GM12878 (cell line): ENCODE results near the gene PIK3R3. TPM values are rescaled to one million over a fixed set of nuclear protein-coding genes. Genes with fewer than 3 reads are reported as not detected.
A peak's percentile ranks its signal among the peaks of the same experiment; 100 is the strongest.

Experiments used
- ATAC-seq: fragments of 200-7000 bp; cut with Tn5 transposase; 3 replicates; pipeline ENCODE4 v1.9.1; 2020; ENCODE audit warnings: mild to moderate bottlenecking, moderate library complexity
- BruUV-seq: library from RNA; stranded (reverse); fragments of 400-500 nt; replicated peaks from 2 replicates; lab custom pipeline; 2021; lab: Mats Ljungman, UMichigan
- CTCF ChIA-PET: fragments of 300-600 bp; sonication (Branson Sonifier 250); formaldehyde crosslinking; extraction: SDS; loops from one replicate; lab custom pipeline; 2021; ENCODE audit warnings: inconsistent platforms; lab: Yijun Ruan, JAX
- POLR2A ChIA-PET: fragments of 350-600 bp; formaldehyde crosslinking; extraction: SDS; loops from one replicate; lab custom pipeline; 2021; ENCODE audit warnings: inconsistent platforms; lab: Charles Lee
- RAD21 ChIA-PET: fragments of 300-600 bp; sonication (Branson Sonifier 250); formaldehyde crosslinking; loops from one replicate; lab custom pipeline; 2023; ENCODE audit warnings: antibody characterized with exemption; ENCODE audit not compliant: unreplicated experiment; lab: Charles Lee
- SMC1A ChIA-PET: fragments of 300-600 bp; sonication (Branson Sonifier 250); formaldehyde crosslinking; loops from one replicate; lab custom pipeline; 2023; ENCODE audit not compliant: unreplicated experiment, uncharacterized antibody; lab: Charles Lee
- DNase-seq: peaks from one replicate; pipeline ENCODE4 v3.0.0-alpha.2; 2011; ENCODE audit warnings: low read depth, low spot score
- FAIRE-seq: peaks from 3 replicates; lab custom pipeline; 2011; peaks lifted over from hg19 to GRCh38; lab: Jason Lieb, UNC
- H2AFZ ChIP-seq: 2 replicates; pipeline ENCODE4 v1.6.0; 2011; ENCODE audit warnings: low read depth, low read length, control low read depth; ENCODE audit not compliant: control insufficient read depth
- H3K27ac ChIP-seq: 2 replicates; pipeline ENCODE4 v1.5.1; 2011; ENCODE audit warnings: control low read depth; ENCODE audit not compliant: control insufficient read depth, insufficient read depth
- H3K27me3 ChIP-seq, 2 experiments: replicated peaks in 1 of 2; 2 replicates each; pipeline versions ENCODE4 v1.6.0 to v1.6.1; 2011; ENCODE audit warnings: low read length in 1 of 2; ENCODE audit not compliant: control insufficient read depth in 2 of 2, insufficient read depth in 2 of 2
- H3K36me3 ChIP-seq, 2 experiments: 2 replicates each; pipeline ENCODE4 v1.5.1; 2011; ENCODE audit warnings: low read length in 1 of 2; ENCODE audit not compliant: control insufficient read depth in 2 of 2, insufficient read depth in 2 of 2
- H3K4me1 ChIP-seq: 2 replicates; pipeline ENCODE4 v1.6.1; 2011; ENCODE audit warnings: mild to moderate bottlenecking, low read length, moderate library complexity, mixed read lengths; ENCODE audit not compliant: control insufficient read depth, insufficient read depth
- H3K4me2 ChIP-seq: 2 replicates; pipeline ENCODE4 v1.6.0; 2011; ENCODE audit warnings: control low read depth; ENCODE audit not compliant: control insufficient read depth, insufficient read depth
- H3K4me3 ChIP-seq: fragments of 200-600 bp; sonication (generic); 2 replicates; pipeline ENCODE4 v1.5.1; 2016
- H3K79me2 ChIP-seq: 2 replicates; pipeline ENCODE4 v1.6.0; 2011; ENCODE audit warnings: low read length; ENCODE audit not compliant: control insufficient read depth, insufficient read depth
- H3K9ac ChIP-seq: 2 replicates; pipeline ENCODE4 v1.8.0; 2011; ENCODE audit warnings: low read length, control low read depth, mixed read lengths; ENCODE audit not compliant: control insufficient read depth, insufficient read depth
- H3K9me3 ChIP-seq: replicated peaks from 3 replicates; pipeline ENCODE4 v1.5.1; 2011; ENCODE audit warnings: mild to moderate bottlenecking, low read length; ENCODE audit not compliant: control insufficient read depth, insufficient read depth
- H4K20me1 ChIP-seq: 2 replicates; pipeline ENCODE4 v1.6.0; 2011; ENCODE audit not compliant: control insufficient read depth, insufficient read depth
- ATF7 ChIP-seq: fragments of 450-650 bp; IDR thresholded peaks from 2 replicates; pipeline ENCODE4 v1.6.1; 2016; ENCODE audit warnings: low read depth, mild to moderate bottlenecking
- BMI1 ChIP-seq: fragments of 450-650 bp; IDR thresholded peaks from 2 replicates; pipeline ENCODE4 v1.6.1; 2016; ENCODE audit warnings: mild to moderate bottlenecking, moderate library complexity, borderline replicate concordance
- ESRRA ChIP-seq: IDR thresholded peaks from 2 replicates; pipeline ENCODE4 v1.6.1; 2012; ENCODE audit warnings: mild to moderate bottlenecking, low read length, improper control_type of control experiment
- MYB ChIP-seq: fragments of 150-350 bp; IDR thresholded peaks from 2 replicates; pipeline ENCODE4 v1.6.1; 2014; ENCODE audit warnings: mild to moderate bottlenecking, low read depth, low read length, borderline replicate concordance
- NFYB ChIP-seq: IDR thresholded peaks from 2 replicates; pipeline ENCODE4 v1.6.1; 2011; ENCODE audit warnings: low read depth, mild to moderate bottlenecking, low read length, improper control_type of control experiment, moderate library complexity; ENCODE audit not compliant: insufficient read depth
- PML ChIP-seq: IDR thresholded peaks from 2 replicates; pipeline ENCODE4 v1.6.1; 2012; ENCODE audit warnings: low read length, inconsistent platforms
- POLR2A ChIP-seq: IDR thresholded peaks from 2 replicates; pipeline ENCODE4 v1.6.1; 2011; ENCODE audit warnings: low read depth, mild to moderate bottlenecking, low read length
- SPI1 ChIP-seq: IDR thresholded peaks from 2 replicates; pipeline ENCODE4 v1.6.1; 2011; ENCODE audit warnings: low read depth, mild to moderate bottlenecking, low read length, moderate library complexity, borderline replicate concordance; ENCODE audit not compliant: insufficient read depth
- ZBTB33 ChIP-seq: fragments of 450-650 bp; IDR thresholded peaks from 2 replicates; pipeline ENCODE4 v1.6.1; 2017; ENCODE audit warnings: mild to moderate bottlenecking
- WGBS: methylation state at CpG from one replicate; pipeline ENCODE4 v1.1.6; 2016; ENCODE audit warnings: low lambda C conversion rate; ENCODE audit not compliant: insufficient replicate concordance, insufficient coverage; ENCODE audit errors: missing lambda C conversion rate; 5-methylcytosine and 5-hydroxymethylcytosine counted together
- in situ Hi-C: fragments of 300-500 bp; cut with MboI; formaldehyde crosslinking; loops from 9 replicates; pipeline ENCODE4 v1.14.3; 2018; ENCODE audit warnings: mixed read lengths
- intact Hi-C: fragments of 100-400 bp; cut with micrococcal nuclease; formaldehyde crosslinking; loops from one replicate; pipeline ENCODE4 v1.14.2; 2022; ENCODE audit not compliant: unreplicated experiment
- polyA plus RNA-seq, 11 experiments: library from polyadenylated mRNA; depleted of rRNA in 4 of 11; unstranded in 6 of 11; stranded (reverse) in 5 of 11; fragments of >200 nt; fragmentation: Nextera tagmentation in 4 of 11; fragmentation: Illumina TruSeq in 1 of 11; extraction: Ambion mirVana in 4 of 11; extraction: Trizol in 1 of 11; gene quantifications; 1 replicate in 1 of 11; 2 replicates in 10 of 11; pipeline versions ENCODE4 v1.2.1 to v1.2.3, GENCODE V29; 2011 to 2016; ENCODE audit warnings: inconsistent platforms in 2 of 11, missing spikeins in 2 of 11, low read depth in 1 of 11
- total RNA-seq, 4 experiments: library from RNA; depleted of rRNA in 3 of 4; stranded (reverse); fragments of >200 nt in 3 of 4; fragmentation: Illumina TruSeq in 1 of 4; extraction: Trizol in 1 of 4; gene quantifications; 2 replicates each; pipeline versions ENCODE4 v1.2.1 to v1.2.3, GENCODE V29; 2013 to 2021

Gene PIK3R3
- total and polyA plus RNA-seq, 10 of the 15 experiments (the other 5 are each of a cell fraction or from before 2014, with no cell fraction given): 4.8 to 27.0 (median 19.8) TPM

GRCh38 chr1:46153228-46153627 lies 20.8 kb upstream of the PIK3R3 start:
- Histone ChIP-seq H3K4me1 (no peaks in the 10 kb centered on the region), H2AFZ (no peak overlapping the region), H3K27me3 (no peaks in the 10 kb centered on the region), H3K4me3 (no peak overlapping the region), H3K27ac (no peak overlapping the region), H3K9ac (no peak overlapping the region), H3K36me3 (no peaks in the 10 kb centered on the region), H3K79me2 (no peaks in the 10 kb centered on the region), H4K20me1 (no peaks in the 10 kb centered on the region), H3K9me3 (no peaks in the 10 kb centered on the region; the same call in 2 of the 3 replicates), H3K4me2 (no peak overlapping the region)
- no TSS peak for BruUV-seq
- SMC1A ChIA-PET: interaction anchor here (1.7 kb wide), 1 partner anchor 18 kb away, joined by 5 read pairs; no protein-coding TSS in a partner anchor
- POLR2A ChIA-PET: no interaction called here
- in situ Hi-C loops (no loop called here), intact Hi-C loops (no loop called here)
- no peak for ATAC-seq
- TF ChIP-seq MYB (no peak), ATF7 (no peak), ESRRA (no peak), NFYB (no peak)
- WGBS: 100% methylated on average over 1 of the region's 1 CpG
- DNase-seq: no peak
- CTCF ChIA-PET: no interaction called here
- RAD21 ChIA-PET: no interaction called here
- no peak for FAIRE-seq

GRCh38 chr1:46152016-46152415 lies 19.6 kb upstream of the PIK3R3 start:
- Histone ChIP-seq H3K79me2 (no peaks in the 10 kb centered on the region), H2AFZ (no peak overlapping the region), H3K4me2 (no peak overlapping the region), H3K9ac (no peak overlapping the region), H3K4me3 (no peak overlapping the region), H3K36me3 (no peaks in the 10 kb centered on the region), H3K27ac (no peak overlapping the region), H4K20me1 (no peaks in the 10 kb centered on the region), H3K27me3 (no peaks in the 10 kb centered on the region), H3K4me1 (no peaks in the 10 kb centered on the region), H3K9me3 (no peaks in the 10 kb centered on the region; the same call in 2 of the 3 replicates)
- 11% methylated on average over 3 of the region's 3 CpGs for WGBS
- ATAC-seq (peak; percentile 76), DNase-seq (no peak), FAIRE-seq (no peak)
- RAD21 ChIA-PET: interaction anchor here (0.8 to 1.1 kb wide), 3 partner anchors 18 to 114 kb away, joined by 3 to 5 read pairs (median 4); no protein-coding TSS in a partner anchor
- in situ Hi-C loops: no loop called here
- no TSS peak for BruUV-seq
- intact Hi-C loops: no loop called here
- TF ChIP-seq POLR2A (no peak), BMI1 (no peak), SPI1 (peak; percentile 45; the same call in 1 of the 2 replicates), PML (no peak), ZBTB33 (no peak)
- SMC1A ChIA-PET: interaction anchor here (0.7 to 1.3 kb wide), 5 partner anchors 11 to 72 kb away, joined by 3 to 5 read pairs (median 3); no protein-coding TSS in a partner anchor
- POLR2A ChIA-PET: interaction anchor here (0.9 to 1.1 kb wide), 2 partner anchors 17 to 28 kb away, joined by 3 to 4 read pairs; no protein-coding TSS in a partner anchor
- CTCF ChIA-PET: interaction anchor here (0.8 kb wide), 2 partner anchors 21 to 77 kb away, joined by 3 read pairs; no protein-coding TSS in a partner anchor
